Measurements from ENCODE around the gene EID1.

DNA sequence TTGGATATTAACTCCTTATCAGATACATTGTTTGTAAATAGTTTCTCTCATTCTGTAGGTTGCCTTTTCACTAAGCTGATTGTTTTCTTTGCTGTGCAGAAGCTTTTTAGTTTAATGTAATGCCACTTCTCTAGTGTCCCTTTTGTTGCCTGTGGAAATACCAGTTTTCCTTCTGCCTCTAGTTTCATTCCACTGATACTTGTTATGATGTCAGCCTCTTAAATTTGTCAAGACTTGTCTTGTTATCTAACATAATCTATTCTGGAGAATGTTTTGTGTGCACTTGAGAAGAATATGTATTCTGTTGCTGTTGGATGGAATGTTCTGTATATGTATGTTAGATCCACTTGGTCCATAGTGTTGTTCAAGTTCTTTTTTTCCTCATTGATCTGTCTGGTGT is 49.0 kb upstream of the EID1 start:
- no peak for TF ChIP-seq POLR2A (IDR thresholded peaks at IDR 0.05; ENCODE audit: low read depth, low read length)
- TF ChIP-seq TAF1 (IDR thresholded peaks at IDR 0.05; ENCODE audit: borderline replicate concordance, low read depth, low read length): no peak
